Erythroblast (primary cell): ENCODE data around the gene EEFSEC.

Source experiments
- GATA1 ChIP-seq: IDR thresholded peaks from 2 replicates; pipeline ENCODE4 v1.6.1; 2011; ENCODE audit warnings: low read depth, mild to moderate bottlenecking, control low read depth, low read length, moderate library complexity
- POLR2A ChIP-seq: IDR thresholded peaks from 2 replicates; pipeline ENCODE4 v1.6.1; 2011; ENCODE audit warnings: mild to moderate bottlenecking, low read length

- TF ChIP-seq POLR2A (no peak), GATA1 (no peak)
Measured at GRCh38 chr3:128277378-128278069, 124.2 kb downstream of the EEFSEC start.
